Breast epithelium (tissue), 4 donors: ENCODE results near the gene KPNA4. TPM values are rescaled to one million over a fixed set of nuclear protein-coding genes. Genes with fewer than 3 reads are reported as not detected.

Source experiments
- DNase-seq, 2 donors: peaks; one replicate each; pipeline ENCODE4 v3.0.0-alpha.2; 2019; ENCODE audit warnings: low spot score in 2 of 2
- H3K27ac ChIP-seq, 2 donors: fragments of 200-600 bp; sonication (generic) in 1 of 2; one replicate each; pipeline ENCODE4 v1.5.1; 2016 to 2019; ENCODE audit warnings: mild to moderate bottlenecking in 1 of 2
- H3K27me3 ChIP-seq, 2 donors: fragments of 200-600 bp; sonication (generic) in 1 of 2; one replicate each; pipeline versions ENCODE4 v1.5.1 to v1.6.0; 2017 to 2019; ENCODE audit warnings: control low read depth in 1 of 2, mild to moderate bottlenecking in 1 of 2
- H3K36me3 ChIP-seq: fragments of 200-600 bp; one replicate; pipeline ENCODE4 v1.5.1; 2019
- H3K4me1 ChIP-seq, 2 donors: fragments of 200-600 bp; sonication (generic); one replicate each; pipeline ENCODE4 v1.5.1; 2016 to 2019; ENCODE audit warnings: control low read depth in 1 of 2
- H3K4me3 ChIP-seq, 3 donors: fragments of 200-600 bp; sonication (generic); 1 replicate in 2 of 3; 2 replicates in 1 of 3; pipeline ENCODE4 v1.5.1; 2016 to 2019; ENCODE audit warnings: mild to moderate bottlenecking in 3 of 3, moderate library complexity in 2 of 3
- H3K9me3 ChIP-seq, 2 donors: fragments of 200-600 bp; sonication (generic) in 1 of 2; one replicate each; pipeline ENCODE4 v1.5.1; 2016 to 2019; ENCODE audit warnings: control low read depth in 1 of 2
- CTCF ChIP-seq, 3 donors: fragments of 450-650 bp; IDR thresholded peaks; one replicate each; pipeline ENCODE4 v1.5.1; 2016 to 2017; ENCODE audit warnings: antibody characterized with exemption in 3 of 3, mild to moderate bottlenecking in 3 of 3, moderate library complexity in 3 of 3
- POLR2A ChIP-seq: fragments of 450-650 bp; IDR thresholded peaks from one replicate; pipeline ENCODE4 v1.6.1; 2016; ENCODE audit warnings: antibody characterized with exemption, mild to moderate bottlenecking, moderate library complexity
- POLR2AphosphoS5 ChIP-seq, 3 donors: sonication (generic); formaldehyde crosslinking; IDR thresholded peaks; one replicate each; pipeline ENCODE4 v1.6.1; 2017; ENCODE audit warnings: antibody characterized with exemption in 3 of 3
- intact Hi-C: fragments of 100-400 bp; cut with DNase I; formaldehyde crosslinking; loops from one replicate; pipeline ENCODE4 v1.15.1; 2023; ENCODE audit warnings: low total_unique reads
- total RNA-seq, 3 donors: library from RNA; depleted of rRNA; stranded (reverse); fragments of >200 nt; gene quantifications; one replicate each; pipeline ENCODE4 v1.1.0, GENCODE V29; 2016

Gene KPNA4, protein sequence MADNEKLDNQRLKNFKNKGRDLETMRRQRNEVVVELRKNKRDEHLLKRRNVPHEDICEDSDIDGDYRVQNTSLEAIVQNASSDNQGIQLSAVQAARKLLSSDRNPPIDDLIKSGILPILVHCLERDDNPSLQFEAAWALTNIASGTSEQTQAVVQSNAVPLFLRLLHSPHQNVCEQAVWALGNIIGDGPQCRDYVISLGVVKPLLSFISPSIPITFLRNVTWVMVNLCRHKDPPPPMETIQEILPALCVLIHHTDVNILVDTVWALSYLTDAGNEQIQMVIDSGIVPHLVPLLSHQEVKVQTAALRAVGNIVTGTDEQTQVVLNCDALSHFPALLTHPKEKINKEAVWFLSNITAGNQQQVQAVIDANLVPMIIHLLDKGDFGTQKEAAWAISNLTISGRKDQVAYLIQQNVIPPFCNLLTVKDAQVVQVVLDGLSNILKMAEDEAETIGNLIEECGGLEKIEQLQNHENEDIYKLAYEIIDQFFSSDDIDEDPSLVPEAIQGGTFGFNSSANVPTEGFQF
- total RNA-seq, result 10 to 100 TPM; 25.2 to 39.2 (median 35.6) TPM

GRCh38 chr3:160565442-160566403, at the start of gene KPNA4:
TSS of gene KPNA4 (minus strand) at chr3:160565571. CDS start at chr3:160565282, 289 bp downstream.
- no peaks in the 10 kb centered on the region for H3K36me3 ChIP-seq
- no peaks in the 10 kb centered on the region for H3K9me3 ChIP-seq
- no peaks in the 10 kb centered on the region for H3K27me3 ChIP-seq
- H3K4me1 ChIP-seq, result peaks cover 0 to 13% of the 10 kb centered on the region in 2 donors
- peak within 1 kb of the TSS; percentile 99 for H3K27ac ChIP-seq
- TF ChIP-seq POLR2A (peak; percentile 48), POLR2AphosphoS5 (IDR thresholded peaks at IDR 0.05) (peak; percentile 23 to 85 (median 59)), CTCF (IDR thresholded peaks at IDR 0.05) (no peak)
- intact Hi-C loops, result no loop called here
- H3K4me3 ChIP-seq, result peak within 1 kb of the TSS; percentile 86 to 94 (median 87)
- DNase-seq, result peak; percentile 97 to 98

DNA sequence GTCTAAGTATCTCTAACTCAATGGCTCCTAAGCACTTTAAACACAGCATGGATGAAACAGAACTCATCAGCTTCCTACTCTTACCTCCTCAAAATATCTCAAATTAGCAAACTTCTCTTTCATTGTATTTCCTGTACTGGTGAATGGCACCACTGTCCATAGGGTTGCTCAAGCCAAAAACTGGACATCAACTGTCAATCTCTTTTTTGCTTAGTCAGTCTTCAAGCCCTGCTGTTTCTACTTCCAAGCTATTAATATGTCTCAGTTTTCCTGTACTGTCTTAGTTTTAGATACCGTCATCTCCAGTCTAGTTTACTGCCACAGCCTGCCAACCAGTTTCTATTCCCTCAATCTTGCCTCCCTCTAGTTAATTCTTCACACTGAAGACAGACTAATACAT, 48.3 kb upstream of the KPNA4 start:
- Histone ChIP-seq H3K36me3 (no peaks in the 10 kb centered on the region), H3K27ac (no peak overlapping the region), H3K4me1 (no peaks in the 10 kb centered on the region), H3K9me3 (no peaks in the 10 kb centered on the region), H3K4me3 (no peak overlapping the region), H3K27me3 (no peaks in the 10 kb centered on the region)
- intact Hi-C loops, result no loop called here
- TF ChIP-seq POLR2A (no peak), CTCF (IDR thresholded peaks at IDR 0.05) (no peak), POLR2AphosphoS5 (IDR thresholded peaks at IDR 0.05) (no peak)
- DNase-seq, result no peak

DNA sequence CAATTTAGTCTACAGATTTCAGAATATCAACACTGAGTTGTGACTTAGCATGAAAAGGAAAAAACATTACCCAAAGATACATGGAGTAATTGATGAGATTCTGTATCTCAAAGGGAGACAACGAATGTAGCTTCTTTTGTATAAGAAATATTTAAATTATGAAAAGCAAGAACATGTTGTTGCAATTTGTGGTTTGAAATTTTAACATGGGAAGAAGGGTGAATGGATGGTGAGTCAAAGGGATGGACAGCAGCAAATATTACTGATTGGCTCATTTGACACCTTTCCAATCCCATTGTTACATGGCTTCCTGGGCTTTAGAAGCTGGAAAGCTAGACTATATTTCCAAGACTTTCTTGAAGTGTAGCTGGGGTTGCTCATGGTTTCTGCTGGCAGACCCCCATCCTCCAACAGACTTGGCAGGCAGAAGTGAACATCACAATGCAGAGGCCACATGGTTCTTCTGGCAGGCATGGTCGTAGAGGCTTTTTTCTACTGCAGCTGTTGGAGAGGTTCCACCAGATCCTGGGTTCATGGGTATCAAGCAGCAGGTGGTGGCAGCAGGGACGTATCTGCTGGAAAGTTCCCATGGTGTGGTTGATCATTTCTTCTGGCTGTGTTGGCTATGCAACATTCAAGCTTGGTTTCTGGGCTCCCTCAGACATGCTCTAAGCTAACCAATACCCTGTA, 47.2 kb upstream of the KPNA4 start:
- Histone ChIP-seq H3K36me3 (no peaks in the 10 kb centered on the region), H3K9me3 (no peaks in the 10 kb centered on the region), H3K4me1 (no peaks in the 10 kb centered on the region), H3K27ac (no peak overlapping the region), H3K27me3 (no peaks in the 10 kb centered on the region), H3K4me3 (no peak overlapping the region)
- no peak for DNase-seq
- intact Hi-C loops, result no loop called here
- TF ChIP-seq POLR2A (no peak), POLR2AphosphoS5 (IDR thresholded peaks at IDR 0.05) (no peak), CTCF (IDR thresholded peaks at IDR 0.05) (no peak)

GRCh38 chr3:160611141-160611540, 45.8 kb upstream of the KPNA4 start:
- no peak overlapping the region for H3K27ac ChIP-seq
- H3K9me3 ChIP-seq, result no peaks in the 10 kb centered on the region
- H3K27me3 ChIP-seq, result no peaks in the 10 kb centered on the region
- intact Hi-C loops, result no loop called here
- TF ChIP-seq CTCF (IDR thresholded peaks at IDR 0.05) (no peak), POLR2AphosphoS5 (IDR thresholded peaks at IDR 0.05) (no peak), POLR2A (no peak)
- no peak overlapping the region for H3K4me3 ChIP-seq
- no peaks in the 10 kb centered on the region for H3K4me1 ChIP-seq
- no peaks in the 10 kb centered on the region for H3K36me3 ChIP-seq
- no peak for DNase-seq
